COR-L47 (cell line): ENCODE measurements around the gene QKI.
A peak's percentile ranks its signal among the peaks of the same experiment; 100 is the strongest.

Experiments
- DNase-seq: peaks from one replicate; lab custom pipeline; 2025; lab: John Stamatoyannopoulos, UW

QKI gene

GRCh38 chr6:163536770-163537169 is 122.3 kb downstream of the QKI start:
- DNase-seq = no peak

GRCh38 chr6:163538331-163538730 is 123.8 kb downstream of the QKI start:
- no peak for DNase-seq

- DNase-seq = no peak
Observed at GRCh38 chr6:163539101-163539762, 124.7 kb downstream of the QKI start.

GRCh38 chr6:163543321-163543720 is 128.8 kb downstream of the QKI start:
- peak; percentile 4 for DNase-seq

GRCh38 chr6:163545370-163545769 is 130.9 kb downstream of the QKI start:
- no peak for DNase-seq

- DNase-seq = no peak
Observed at GRCh38 chr6:163547287-163547686, 132.8 kb downstream of the QKI start.

GRCh38 chr6:163548624-163549023 is 134.1 kb downstream of the QKI start:
- DNase-seq = no peak

GRCh38 chr6:163554032-163554431 is 139.5 kb downstream of the QKI start:
- no peak for DNase-seq

- DNase-seq = no peak
Observed at GRCh38 chr6:163554663-163555062, 140.1 kb downstream of the QKI start.

- no peak for DNase-seq
Observed at GRCh38 chr6:163559661-163560060, 145.1 kb downstream of the QKI start.

GRCh38 chr6:163563318-163563717 is 148.8 kb downstream of the QKI start:
- DNase-seq = no peak

GRCh38 chr6:163564534-163564933 is 150.0 kb downstream of the QKI start:
- DNase-seq = no peak

GRCh38 chr6:163565140-163565539 is 150.6 kb downstream of the QKI start:
- no peak for DNase-seq

GRCh38 chr6:163566056-163566455 is 151.5 kb downstream of the QKI start:
- no peak for DNase-seq

GRCh38 chr6:163568275-163568674 is 153.8 kb downstream of the QKI start:
- DNase-seq = no peak

GRCh38 chr6:163570579-163571231 is 156.2 kb downstream of the QKI start:
- DNase-seq = no peak

GRCh38 chr6:163571730-163572129 is 157.2 kb downstream of the QKI start:
- DNase-seq = no peak

- DNase-seq = no peak
Observed at GRCh38 chr6:163572612-163573011, 158.1 kb downstream of the QKI start.

GRCh38 chr6:163573503-163574179 is 159.1 kb downstream of the QKI start:
- DNase-seq = no peak

- no peak for DNase-seq
Observed at GRCh38 chr6:163576114-163576513, 161.6 kb downstream of the QKI start.

- DNase-seq = no peak
Observed at GRCh38 chr6:163577404-163577803, 162.9 kb downstream of the QKI start.

- no peak for DNase-seq
Observed at GRCh38 chr6:163579111-163579879, 164.8 kb downstream of the QKI start.

- no peak for DNase-seq
Observed at GRCh38 chr6:163579880-163580295, 165.4 kb downstream of the QKI start.
